Mesothelial cell of epicardium (in vitro differentiated cells): ENCODE measurements around the gene ERC1. TPM values are rescaled to one million over a fixed set of nuclear protein-coding genes. Genes with fewer than 3 reads are reported as not detected.

Experiments
- DNase-seq, 2 experiments: peaks; one replicate each; pipeline ENCODE4 v3.0.0; 2021; ENCODE audit warnings: low spot score in 2 of 2; ENCODE audit not compliant: unreplicated experiment in 2 of 2
- H3K27ac Mint-ChIP-seq: 2 replicates; pipeline ENCODE4 v1.8.0; 2021; ENCODE audit warnings: mixed read lengths
- H3K27me3 Mint-ChIP-seq: 2 replicates; pipeline ENCODE4 v1.8.0; 2021; ENCODE audit warnings: low read depth, mixed read lengths
- H3K36me3 Mint-ChIP-seq: 2 replicates; pipeline ENCODE4 v1.8.0; 2021; ENCODE audit warnings: mixed read lengths
- H3K4me1 Mint-ChIP-seq: 2 replicates; pipeline ENCODE4 v1.8.0; 2021; ENCODE audit warnings: mixed read lengths
- H3K4me3 Mint-ChIP-seq: 2 replicates; pipeline ENCODE4 v1.8.0; 2021; ENCODE audit warnings: mild to moderate bottlenecking, moderate library complexity, mixed read lengths
- H3K9me3 Mint-ChIP-seq: 2 replicates; pipeline ENCODE4 v1.8.0; 2021; ENCODE audit warnings: mixed read lengths
- CTCF ChIP-seq: fragments of 200-600 bp; sonication (generic); IDR thresholded peaks from one replicate; pipeline ENCODE4 v1.5.0; 2021; ENCODE audit warnings: antibody characterized with exemption; ENCODE audit not compliant: unreplicated experiment
- total RNA-seq: library from RNA; stranded (reverse); gene quantifications from 3 replicates; pipeline ENCODE4 v1.2.1, GENCODE V29; 2021

Gene ERC1
- total RNA-seq, 1 donor from 2014 or later, result 66.1 TPM

GRCh38 chr12:1533205-1533601 is 542.2 kb downstream of the ERC1 start:
- no peak for TF ChIP-seq CTCF
- no peak for DNase-seq
- no peak overlapping the region for H3K4me3 Mint-ChIP-seq
- H3K9me3 Mint-ChIP-seq, result no peaks in the 10 kb centered on the region
- peaks cover 56% of the 10 kb centered on the region for H3K27me3 Mint-ChIP-seq
- peaks cover 23% of the 10 kb centered on the region for H3K4me1 Mint-ChIP-seq
- H3K27ac Mint-ChIP-seq, result no peak overlapping the region
- H3K36me3 Mint-ChIP-seq, result no peaks in the 10 kb centered on the region

GRCh38 chr12:1533602-1534304 is 542.7 kb downstream of the ERC1 start:
- no peak for TF ChIP-seq CTCF
- Mint-ChIP-seq H3K4me1 (peaks cover 23% of the 10 kb centered on the region), H3K27me3 (peaks cover 55% of the 10 kb centered on the region), H3K27ac (no peak overlapping the region), H3K9me3 (no peaks in the 10 kb centered on the region), H3K4me3 (no peak overlapping the region), H3K36me3 (no peaks in the 10 kb centered on the region)
- no peak for DNase-seq

- Mint-ChIP-seq H3K9me3 (no peaks in the 10 kb centered on the region), H3K4me1 (peaks cover 19% of the 10 kb centered on the region), H3K36me3 (no peaks in the 10 kb centered on the region), H3K27ac (no peak overlapping the region), H3K27me3 (peaks cover 53% of the 10 kb centered on the region), H3K4me3 (no peak overlapping the region)
- no peak for TF ChIP-seq CTCF
- DNase-seq, result no peak
Measured at GRCh38 chr12:1534748-1535147, 543.7 kb downstream of the ERC1 start.

- Mint-ChIP-seq H3K36me3 (no peaks in the 10 kb centered on the region), H3K4me3 (no peak overlapping the region), H3K4me1 (peaks cover 19% of the 10 kb centered on the region)
Measured at GRCh38 chr12:1536817-1537216, 545.8 kb downstream of the ERC1 start.

GRCh38 chr12:1539135-1539534 is 548.1 kb downstream of the ERC1 start:
- Mint-ChIP-seq H3K9me3 (peaks cover 10% of the 10 kb centered on the region), H3K4me1 (no peaks in the 10 kb centered on the region), H3K27ac (no peak overlapping the region), H3K4me3 (no peak overlapping the region), H3K36me3 (peaks cover 8% of the 10 kb centered on the region), H3K27me3 (peaks cover 25% of the 10 kb centered on the region)
- no peak for TF ChIP-seq CTCF
- no peak for DNase-seq

More at GRCh38 chr12:1536817-1537216, 545.8 kb downstream of the ERC1 start:
- H3K9me3 Mint-ChIP-seq, result no peaks in the 10 kb centered on the region
- no peak overlapping the region for H3K27ac Mint-ChIP-seq
- peaks cover 48% of the 10 kb centered on the region for H3K27me3 Mint-ChIP-seq
- no peak for DNase-seq
- TF ChIP-seq CTCF, result no peak
